Breast epithelium (tissue), 4 donors: Measurements from ENCODE around the gene CTNNA1. TPM values are rescaled to one million over a fixed set of nuclear protein-coding genes. Genes with fewer than 3 reads are reported as not detected.

Experiments used
- DNase-seq, 2 donors: peaks; one replicate each; pipeline ENCODE4 v3.0.0-alpha.2; 2019; ENCODE audit warnings: low spot score in 2 of 2
- H3K27ac ChIP-seq, 2 donors: fragments of 200-600 bp; sonication (generic) in 1 of 2; one replicate each; pipeline ENCODE4 v1.5.1; 2016 to 2019; ENCODE audit warnings: mild to moderate bottlenecking in 1 of 2
- H3K27me3 ChIP-seq, 2 donors: fragments of 200-600 bp; sonication (generic) in 1 of 2; one replicate each; pipeline versions ENCODE4 v1.5.1 to v1.6.0; 2017 to 2019; ENCODE audit warnings: control low read depth in 1 of 2, mild to moderate bottlenecking in 1 of 2
- H3K36me3 ChIP-seq: fragments of 200-600 bp; one replicate; pipeline ENCODE4 v1.5.1; 2019
- H3K4me1 ChIP-seq, 2 donors: fragments of 200-600 bp; sonication (generic); one replicate each; pipeline ENCODE4 v1.5.1; 2016 to 2019; ENCODE audit warnings: control low read depth in 1 of 2
- H3K4me3 ChIP-seq, 3 donors: fragments of 200-600 bp; sonication (generic); 1 replicate in 2 of 3; 2 replicates in 1 of 3; pipeline ENCODE4 v1.5.1; 2016 to 2019; ENCODE audit warnings: mild to moderate bottlenecking in 3 of 3, moderate library complexity in 2 of 3
- H3K9me3 ChIP-seq, 2 donors: fragments of 200-600 bp; sonication (generic) in 1 of 2; one replicate each; pipeline ENCODE4 v1.5.1; 2016 to 2019; ENCODE audit warnings: control low read depth in 1 of 2
- POLR2A ChIP-seq: fragments of 450-650 bp; IDR thresholded peaks from one replicate; pipeline ENCODE4 v1.6.1; 2016; ENCODE audit warnings: antibody characterized with exemption, mild to moderate bottlenecking, moderate library complexity
- POLR2AphosphoS5 ChIP-seq, 3 donors: sonication (generic); formaldehyde crosslinking; IDR thresholded peaks; one replicate each; pipeline ENCODE4 v1.6.1; 2017; ENCODE audit warnings: antibody characterized with exemption in 3 of 3
- intact Hi-C: fragments of 100-400 bp; cut with DNase I; formaldehyde crosslinking; loops from one replicate; pipeline ENCODE4 v1.15.1; 2023; ENCODE audit warnings: low total_unique reads
- total RNA-seq, 3 donors: library from RNA; depleted of rRNA; stranded (reverse); fragments of >200 nt; gene quantifications; one replicate each; pipeline ENCODE4 v1.1.0, GENCODE V29; 2016
- TF ChIP-seq, protein P1 (sequence below), 3 donors: fragments of 450-650 bp; IDR thresholded peaks; one replicate each; pipeline ENCODE4 v1.5.1; 2016 to 2017; ENCODE audit warnings: antibody characterized with exemption in 3 of 3, mild to moderate bottlenecking in 3 of 3, moderate library complexity in 3 of 3

The CTNNA1 gene
- total RNA-seq, 3 donors from 2014 or later, result 314 to 389 (median 321) TPM

- no peak overlapping the region for H3K27ac ChIP-seq
- H3K4me1 ChIP-seq, result peaks cover 0 to 6% of the 10 kb centered on the region in 2 donors
- intact Hi-C loops, result no loop called here
- no peaks in the 10 kb centered on the region for H3K27me3 ChIP-seq
- no peak overlapping the region for H3K4me3 ChIP-seq
- no peaks in the 10 kb centered on the region for H3K36me3 ChIP-seq
- H3K9me3 ChIP-seq, result no peaks in the 10 kb centered on the region
- TF ChIP-seq, protein P1, sequence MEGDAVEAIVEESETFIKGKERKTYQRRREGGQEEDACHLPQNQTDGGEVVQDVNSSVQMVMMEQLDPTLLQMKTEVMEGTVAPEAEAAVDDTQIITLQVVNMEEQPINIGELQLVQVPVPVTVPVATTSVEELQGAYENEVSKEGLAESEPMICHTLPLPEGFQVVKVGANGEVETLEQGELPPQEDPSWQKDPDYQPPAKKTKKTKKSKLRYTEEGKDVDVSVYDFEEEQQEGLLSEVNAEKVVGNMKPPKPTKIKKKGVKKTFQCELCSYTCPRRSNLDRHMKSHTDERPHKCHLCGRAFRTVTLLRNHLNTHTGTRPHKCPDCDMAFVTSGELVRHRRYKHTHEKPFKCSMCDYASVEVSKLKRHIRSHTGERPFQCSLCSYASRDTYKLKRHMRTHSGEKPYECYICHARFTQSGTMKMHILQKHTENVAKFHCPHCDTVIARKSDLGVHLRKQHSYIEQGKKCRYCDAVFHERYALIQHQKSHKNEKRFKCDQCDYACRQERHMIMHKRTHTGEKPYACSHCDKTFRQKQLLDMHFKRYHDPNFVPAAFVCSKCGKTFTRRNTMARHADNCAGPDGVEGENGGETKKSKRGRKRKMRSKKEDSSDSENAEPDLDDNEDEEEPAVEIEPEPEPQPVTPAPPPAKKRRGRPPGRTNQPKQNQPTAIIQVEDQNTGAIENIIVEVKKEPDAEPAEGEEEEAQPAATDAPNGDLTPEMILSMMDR (IDR thresholded peaks at IDR 0.05), result no peak
- no peak for TF ChIP-seq POLR2AphosphoS5 (IDR thresholded peaks at IDR 0.05)
- no peak for TF ChIP-seq POLR2A
- DNase-seq, result no peak
Observed at GRCh38 chr5:138849882-138850281, 96.7 kb downstream of the CTNNA1 start.

GRCh38 chr5:138850865-138851435, 97.7 kb downstream of the CTNNA1 start:
- H3K27me3 ChIP-seq, result no peaks in the 10 kb centered on the region
- H3K36me3 ChIP-seq, result no peaks in the 10 kb centered on the region
- H3K27ac ChIP-seq, result no peak overlapping the region
- H3K4me3 ChIP-seq, result no peak overlapping the region
- intact Hi-C loops, result no loop called here
- no peak for DNase-seq
- TF ChIP-seq POLR2A (no peak), POLR2AphosphoS5 (IDR thresholded peaks at IDR 0.05) (no peak)
- TF ChIP-seq, protein P1 (IDR thresholded peaks at IDR 0.05), result no peak
- H3K9me3 ChIP-seq, result no peaks in the 10 kb centered on the region
- H3K4me1 ChIP-seq, result peaks cover 0 to 6% of the 10 kb centered on the region in 2 donors

GRCh38 chr5:138853132-138853531, 99.9 kb downstream of the CTNNA1 start:
- Histone ChIP-seq H3K36me3 (no peaks in the 10 kb centered on the region), H3K27me3 (no peaks in the 10 kb centered on the region), H3K9me3 (no peaks in the 10 kb centered on the region), H3K4me1 (peaks cover 0 to 6% of the 10 kb centered on the region in 2 donors), H3K27ac (no peak overlapping the region), H3K4me3 (no peak overlapping the region)
- TF ChIP-seq POLR2AphosphoS5 (IDR thresholded peaks at IDR 0.05) (no peak), POLR2A (no peak)
- TF ChIP-seq, protein P1 (IDR thresholded peaks at IDR 0.05), result no peak
- no peak for DNase-seq
- intact Hi-C loops, result no loop called here

DNA sequence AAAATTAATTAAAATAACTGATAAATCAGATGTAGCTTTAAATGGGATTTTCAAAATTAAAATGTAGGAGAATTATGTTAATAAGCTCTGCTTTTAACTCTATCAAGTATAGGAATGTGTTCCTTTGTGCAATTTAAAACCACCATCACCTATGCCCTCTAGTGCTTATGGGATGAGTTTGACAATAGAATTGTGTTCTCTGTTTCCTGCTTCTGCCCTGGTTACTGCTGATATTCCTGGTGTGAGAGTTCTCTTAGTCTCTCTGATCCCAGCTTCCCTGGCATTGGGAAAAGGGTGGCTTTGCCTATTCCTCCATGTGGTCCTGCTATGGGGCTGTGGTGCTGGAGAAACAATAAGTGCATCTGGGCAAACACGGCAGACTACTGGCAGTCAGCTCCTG, 113.8 kb downstream of the CTNNA1 start:
- DNase-seq, result no peak
- TF ChIP-seq POLR2AphosphoS5 (IDR thresholded peaks at IDR 0.05), result no peak
- no peak for TF ChIP-seq POLR2A
- TF ChIP-seq, protein P1 (IDR thresholded peaks at IDR 0.05), result no peak
- no peaks in the 10 kb centered on the region for H3K27me3 ChIP-seq
- peaks cover 9 to 16% of the 10 kb centered on the region in 2 donors for H3K9me3 ChIP-seq
- H3K4me1 ChIP-seq, result no peaks in the 10 kb centered on the region
- H3K4me3 ChIP-seq, result no peak overlapping the region
- H3K27ac ChIP-seq, result no peak overlapping the region
- H3K36me3 ChIP-seq, result no peaks in the 10 kb centered on the region
- intact Hi-C loops, result no loop called here

DNA sequence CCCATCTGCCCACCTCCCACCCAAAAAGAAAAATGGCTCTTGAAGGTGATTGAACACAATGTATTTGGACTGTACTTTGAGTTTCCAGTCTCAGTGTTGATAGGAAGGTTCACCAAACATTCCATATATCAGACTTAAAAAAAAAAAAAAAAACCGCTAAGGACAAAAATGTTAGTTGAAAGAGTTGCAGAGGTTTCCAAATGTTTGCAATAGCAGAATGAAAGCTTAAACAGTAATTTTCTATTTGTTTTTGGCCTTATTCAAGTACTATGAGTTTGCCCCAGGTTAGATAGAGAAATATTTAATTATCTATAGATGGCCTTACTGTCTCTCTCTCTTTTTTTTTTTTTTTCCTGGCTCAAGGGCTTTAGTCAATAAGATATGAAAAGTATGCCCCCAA, 115.8 kb downstream of the CTNNA1 start:
- no peak for DNase-seq
- H3K4me1 ChIP-seq, result no peaks in the 10 kb centered on the region
- no peaks in the 10 kb centered on the region for H3K27me3 ChIP-seq
- H3K4me3 ChIP-seq, result no peak overlapping the region
- H3K27ac ChIP-seq, result no peak overlapping the region
- H3K36me3 ChIP-seq, result no peaks in the 10 kb centered on the region
- TF ChIP-seq POLR2AphosphoS5 (IDR thresholded peaks at IDR 0.05) (no peak), POLR2A (no peak)
- TF ChIP-seq, protein P1 (IDR thresholded peaks at IDR 0.05), result no peak
- intact Hi-C loops, result no loop called here
- peaks cover 0 to under 1% of the 10 kb centered on the region in 2 donors for H3K9me3 ChIP-seq
